GM18511 (cell line): ENCODE results near the gene SHC3.

Experiments used
- ATAC-seq: cut with Tn5 transposase; IDR thresholded peaks from one replicate; pipeline ENCODE4 v1.9.1; 2021; ENCODE audit warnings: mild to moderate bottlenecking, moderate library complexity; ENCODE audit not compliant: unreplicated experiment

Gene SHC3

GRCh38 chr9:89186960-89187359 is 8.3 kb upstream of the SHC3 start:
- ATAC-seq: no peak

GRCh38 chr9:89185980-89186379 is 7.4 kb upstream of the SHC3 start:
- ATAC-seq: no peak

- ATAC-seq: no peak
Measured at GRCh38 chr9:89183146-89183545, 4.5 kb upstream of the SHC3 start.

- no peak for ATAC-seq
Measured at GRCh38 chr9:89182369-89182768, 3.8 kb upstream of the SHC3 start.

GRCh38 chr9:89179895-89180734 is 1.5 kb upstream of the SHC3 start:
- ATAC-seq: peak; percentile 63

- ATAC-seq: no peak
Measured at GRCh38 chr9:89179540-89179894, 899 bp upstream of the SHC3 start.

GRCh38 chr9:89178830-89179539 is 367 bp upstream of the SHC3 start:
- ATAC-seq: no peak

- ATAC-seq: no peak
Measured at GRCh38 chr9:89177012-89177943, 1.3 kb downstream of the SHC3 start.

- no peak for ATAC-seq
Measured at GRCh38 chr9:89175828-89176261, 2.8 kb downstream of the SHC3 start.

- no peak for ATAC-seq
Measured at GRCh38 chr9:89174291-89174690, 4.3 kb downstream of the SHC3 start.

GRCh38 chr9:89173072-89173471 is 5.5 kb downstream of the SHC3 start:
- ATAC-seq: no peak

- ATAC-seq: no peak
Measured at GRCh38 chr9:89172398-89172797, 6.2 kb downstream of the SHC3 start.

- no peak for ATAC-seq
Measured at GRCh38 chr9:89171693-89172092, 6.9 kb downstream of the SHC3 start.

- ATAC-seq: no peak
Measured at GRCh38 chr9:89171231-89171630, 7.4 kb downstream of the SHC3 start.

- ATAC-seq: no peak
Measured at GRCh38 chr9:89168901-89169813, 9.5 kb downstream of the SHC3 start.

- no peak for ATAC-seq
Measured at GRCh38 chr9:89167788-89168187, 10.8 kb downstream of the SHC3 start.

- ATAC-seq: no peak
Measured at GRCh38 chr9:89166852-89167251, 11.8 kb downstream of the SHC3 start.

GRCh38 chr9:89165880-89166279 is 12.7 kb downstream of the SHC3 start:
- no peak for ATAC-seq

- no peak for ATAC-seq
Measured at GRCh38 chr9:89165341-89165740, 13.3 kb downstream of the SHC3 start.

GRCh38 chr9:89161221-89161620 is 17.4 kb downstream of the SHC3 start:
- no peak for ATAC-seq
